Right lobe of liver (tissue), 4 donors: ENCODE results near the gene MYO1D.

ENCODE experiments used
- POLR2A ChIP-seq: fragments of 450-650 bp; IDR thresholded peaks from one replicate; pipeline ENCODE4 v1.6.1; 2017; ENCODE audit warnings: antibody characterized with exemption, mild to moderate bottlenecking
- TF ChIP-seq, protein P1 (sequence below), 4 donors: fragments of 200-600 bp in 3 of 4; fragments of 450-650 bp in 1 of 4; IDR thresholded peaks; one replicate each; pipeline versions ENCODE4 v1.5.1 to v1.8.0; 2016 to 2022; ENCODE audit warnings: antibody characterized with exemption in 4 of 4, mild to moderate bottlenecking in 2 of 4
- donor health status: DM: no; HTN: no; CAD: no.
- donor health status: DM: no; HTN: no; CAD: no.
- donor health status: DM: no; HTN: yes; CAD: no.

DNA sequence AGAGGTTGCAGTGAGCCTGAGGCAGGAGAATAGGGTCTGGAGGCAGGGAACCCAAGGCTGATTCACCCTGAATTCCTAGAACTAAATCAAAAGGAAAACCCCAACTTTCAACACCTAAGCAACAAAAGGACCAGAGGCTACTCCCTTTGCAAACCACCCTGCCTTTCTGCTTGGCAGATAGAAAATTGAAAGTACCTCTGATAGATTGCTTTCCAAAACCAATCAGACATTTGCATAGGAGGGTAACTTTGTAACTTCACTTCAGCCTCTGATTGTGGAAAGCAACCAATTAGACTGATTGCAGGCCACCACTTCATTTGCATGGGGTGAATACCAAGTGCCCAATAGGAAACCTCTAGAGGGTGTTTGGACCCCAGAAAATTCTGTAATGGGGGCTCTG is 40.2 kb upstream of the MYO1D start:
- TF ChIP-seq, protein P1, sequence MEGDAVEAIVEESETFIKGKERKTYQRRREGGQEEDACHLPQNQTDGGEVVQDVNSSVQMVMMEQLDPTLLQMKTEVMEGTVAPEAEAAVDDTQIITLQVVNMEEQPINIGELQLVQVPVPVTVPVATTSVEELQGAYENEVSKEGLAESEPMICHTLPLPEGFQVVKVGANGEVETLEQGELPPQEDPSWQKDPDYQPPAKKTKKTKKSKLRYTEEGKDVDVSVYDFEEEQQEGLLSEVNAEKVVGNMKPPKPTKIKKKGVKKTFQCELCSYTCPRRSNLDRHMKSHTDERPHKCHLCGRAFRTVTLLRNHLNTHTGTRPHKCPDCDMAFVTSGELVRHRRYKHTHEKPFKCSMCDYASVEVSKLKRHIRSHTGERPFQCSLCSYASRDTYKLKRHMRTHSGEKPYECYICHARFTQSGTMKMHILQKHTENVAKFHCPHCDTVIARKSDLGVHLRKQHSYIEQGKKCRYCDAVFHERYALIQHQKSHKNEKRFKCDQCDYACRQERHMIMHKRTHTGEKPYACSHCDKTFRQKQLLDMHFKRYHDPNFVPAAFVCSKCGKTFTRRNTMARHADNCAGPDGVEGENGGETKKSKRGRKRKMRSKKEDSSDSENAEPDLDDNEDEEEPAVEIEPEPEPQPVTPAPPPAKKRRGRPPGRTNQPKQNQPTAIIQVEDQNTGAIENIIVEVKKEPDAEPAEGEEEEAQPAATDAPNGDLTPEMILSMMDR (IDR thresholded peaks at IDR 0.05): no peak
- TF ChIP-seq POLR2A: no peak
